ENCODE measurements around the gene CTNNBL1. TPM values are rescaled to one million over a fixed set of nuclear protein-coding genes. Genes with fewer than 3 reads are reported as not detected.

Gene CTNNBL1
- total RNA-seq, 6 experiments from 2014 or later: 16.3 to 41.8 (median 28.8) TPM

GRCh38 chr20:37921341-37921929, 227.6 kb downstream of the CTNNBL1 start:
- Histone ChIP-seq H3K9me3 (no peaks in the 10 kb centered on the region), H3K27ac (no peak overlapping the region), H3K36me3 (no peaks in the 10 kb centered on the region), H3K4me3 (no peak overlapping the region), H3K4me1 (peaks cover 0 to 8% (median 2%) of the 10 kb centered on the region in 4 donors), H3K27me3 (no peaks in the 10 kb centered on the region)
- ATAC-seq: no peak
- TF ChIP-seq POLR2A (IDR thresholded peaks at IDR 0.05): no peak
- TF ChIP-seq CTCF (IDR thresholded peaks at IDR 0.05): no peak
- DNase-seq: no peak
- 72% methylated on average over 4 of the region's 6 CpGs for WGBS (ENCODE audit: insufficient coverage, low coverage, low lambda C conversion rate, missing lambda C conversion rate)
- intact Hi-C loops (cut with DNase I): no loop called here

Other genes starting within 250 kb of the CTNNBL1 start
- gene NNAT, start 172.8 kb upstream of the CTNNBL1 start, total RNA-seq: not detected
- 10 to 100 TPM; 32.7 to 75.5 (median 47.8) TPM for gene BLCAP, start 166.2 kb upstream of the CTNNBL1 start, total RNA-seq
- gene VSTM2L, start 209.1 kb downstream of the CTNNBL1 start, total RNA-seq: 10 to 100 TPM in 1 of 6 experiments, 1 to 10 TPM in 3, under 1 TPM in 2; 0.56 to 10.7 (median 1.8) TPM